ENCODE data around the gene PPP1R8.

DNA sequence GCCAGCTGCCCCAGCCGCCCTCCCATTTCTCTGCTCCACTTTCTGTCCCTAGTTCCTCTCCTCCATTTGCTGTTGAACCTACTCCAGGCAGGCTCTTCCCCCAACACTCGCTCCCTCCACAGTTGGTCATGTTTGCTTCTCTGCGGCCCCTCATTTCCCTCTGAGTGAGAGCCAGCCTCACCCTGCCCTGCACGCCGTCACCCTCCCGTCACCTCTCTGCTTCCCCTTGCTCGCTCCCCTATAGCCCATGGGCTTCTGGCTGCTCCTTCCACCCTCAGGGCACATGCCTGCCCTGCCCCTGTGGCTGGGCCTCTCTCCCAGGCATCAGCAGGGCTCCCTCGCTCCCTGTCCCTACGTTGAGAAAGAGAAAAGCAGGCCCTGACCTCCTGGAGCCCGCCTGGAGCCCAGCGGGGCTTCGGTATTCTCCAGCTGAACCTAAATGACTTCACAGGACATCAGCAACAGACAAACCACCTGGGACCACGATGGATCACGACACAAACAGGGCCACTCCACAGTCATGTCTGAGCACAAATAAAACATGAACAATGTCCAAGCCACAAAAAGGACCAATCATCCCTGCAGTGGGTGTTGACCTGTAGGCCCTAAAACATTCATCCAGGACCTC is 28.5 kb downstream of the PPP1R8 start:
- no peak for TF ChIP-seq SUZ12 (IDR thresholded peaks at IDR 0.05; ENCODE audit: extremely low read depth, insufficient read depth, insufficient read length)
- TF ChIP-seq ZNF274 (IDR thresholded peaks at IDR 0.05; ENCODE audit: low read depth, low read length): no peak

Data from NT2/D1 (cell line).